ENCODE measurements around the gene MARK2.

Gene MARK2

GRCh38 chr11:63874511-63874910 lies 35.6 kb downstream of the MARK2 start:
- H3K36me3 ChIP-seq (ENCODE audit: control insufficient read depth, insufficient read depth, low read length), result no peaks in the 10 kb centered on the region
- H3K4me1 ChIP-seq, result peaks cover 7% of the 10 kb centered on the region
- H3K79me2 ChIP-seq, result peaks cover 16% of the 10 kb centered on the region
- H3K9ac ChIP-seq, result no peak overlapping the region
- H3K9me3 ChIP-seq (ENCODE audit: control insufficient read depth, low read length), result no peaks in the 10 kb centered on the region
- H3K27ac ChIP-seq, result peak overlapping the region; percentile 36
- H3K27me3 ChIP-seq (ENCODE audit: control insufficient read depth, insufficient read depth, low read length), result no peaks in the 10 kb centered on the region
- H3K4me3 ChIP-seq (ENCODE audit: low read depth, low read length), result peak overlapping the region; percentile 16
- H2AFZ ChIP-seq, result no peak overlapping the region
- TF ChIP-seq CTCF (IDR thresholded peaks at IDR 0.05), result no peak
- peak overlapping the region; percentile 26 for H3K4me2 ChIP-seq (ENCODE audit: low read length)

GRCh38 chr11:63875506-63876065 lies 36.7 kb downstream of the MARK2 start:
- H3K4me3 ChIP-seq (ENCODE audit: low read depth, low read length), result no peak overlapping the region
- H3K9ac ChIP-seq, result no peak overlapping the region
- H3K4me2 ChIP-seq (ENCODE audit: low read length), result no peak overlapping the region
- H3K27ac ChIP-seq, result no peak overlapping the region
- H3K4me1 ChIP-seq, result peaks cover 16% of the 10 kb centered on the region
- no peaks in the 10 kb centered on the region for H3K9me3 ChIP-seq (ENCODE audit: control insufficient read depth, low read length)
- H3K27me3 ChIP-seq (ENCODE audit: control insufficient read depth, insufficient read depth, low read length), result no peaks in the 10 kb centered on the region
- no peak for TF ChIP-seq CTCF (IDR thresholded peaks at IDR 0.05)
- H3K36me3 ChIP-seq (ENCODE audit: control insufficient read depth, insufficient read depth, low read length), result no peaks in the 10 kb centered on the region
- H3K79me2 ChIP-seq, result peaks cover 15% of the 10 kb centered on the region
- no peak overlapping the region for H2AFZ ChIP-seq

- Histone ChIP-seq H3K27me3 (ENCODE audit: control insufficient read depth, insufficient read depth, low read length) (no peaks in the 10 kb centered on the region), H3K4me2 (ENCODE audit: low read length) (no peak overlapping the region), H2AFZ (no peak overlapping the region), H3K9me3 (ENCODE audit: control insufficient read depth, low read length) (no peaks in the 10 kb centered on the region), H3K4me3 (ENCODE audit: low read depth, low read length) (no peak overlapping the region), H3K9ac (no peak overlapping the region), H3K36me3 (ENCODE audit: control insufficient read depth, insufficient read depth, low read length) (no peaks in the 10 kb centered on the region), H3K79me2 (peaks cover 22% of the 10 kb centered on the region), H3K27ac (no peak overlapping the region), H3K4me1 (peaks cover 17% of the 10 kb centered on the region)
- no peak for TF ChIP-seq CTCF (IDR thresholded peaks at IDR 0.05)
Measured at GRCh38 chr11:63876616-63877015, 37.7 kb downstream of the MARK2 start.

- no peak overlapping the region for H2AFZ ChIP-seq
- peaks cover 17% of the 10 kb centered on the region for H3K4me1 ChIP-seq
Measured at GRCh38 chr11:63877658-63878241, 38.8 kb downstream of the MARK2 start.

More at GRCh38 chr11:63877658-63878241, 38.8 kb downstream of the MARK2 start:
- H3K4me2 ChIP-seq (ENCODE audit: low read length), result no peak overlapping the region
- no peaks in the 10 kb centered on the region for H3K36me3 ChIP-seq (ENCODE audit: control insufficient read depth, insufficient read depth, low read length)
- peaks cover 27% of the 10 kb centered on the region for H3K79me2 ChIP-seq
- no peak overlapping the region for H3K27ac ChIP-seq
- H3K9me3 ChIP-seq (ENCODE audit: control insufficient read depth, low read length), result no peaks in the 10 kb centered on the region
- H3K4me3 ChIP-seq (ENCODE audit: low read depth, low read length), result no peak overlapping the region
- H3K27me3 ChIP-seq (ENCODE audit: control insufficient read depth, insufficient read depth, low read length), result no peaks in the 10 kb centered on the region
- no peak for TF ChIP-seq CTCF (IDR thresholded peaks at IDR 0.05)
- no peak overlapping the region for H3K9ac ChIP-seq

Measured in parathyroid adenoma (tissue), 2 donors.